GM19452 (cell line): ENCODE measurements around the gene CA5A.

Experiments
- ATAC-seq: cut with Tn5 transposase; IDR thresholded peaks from one replicate; pipeline ENCODE4 v1.9.1; 2021; ENCODE audit not compliant: unreplicated experiment

The CA5A gene

DNA sequence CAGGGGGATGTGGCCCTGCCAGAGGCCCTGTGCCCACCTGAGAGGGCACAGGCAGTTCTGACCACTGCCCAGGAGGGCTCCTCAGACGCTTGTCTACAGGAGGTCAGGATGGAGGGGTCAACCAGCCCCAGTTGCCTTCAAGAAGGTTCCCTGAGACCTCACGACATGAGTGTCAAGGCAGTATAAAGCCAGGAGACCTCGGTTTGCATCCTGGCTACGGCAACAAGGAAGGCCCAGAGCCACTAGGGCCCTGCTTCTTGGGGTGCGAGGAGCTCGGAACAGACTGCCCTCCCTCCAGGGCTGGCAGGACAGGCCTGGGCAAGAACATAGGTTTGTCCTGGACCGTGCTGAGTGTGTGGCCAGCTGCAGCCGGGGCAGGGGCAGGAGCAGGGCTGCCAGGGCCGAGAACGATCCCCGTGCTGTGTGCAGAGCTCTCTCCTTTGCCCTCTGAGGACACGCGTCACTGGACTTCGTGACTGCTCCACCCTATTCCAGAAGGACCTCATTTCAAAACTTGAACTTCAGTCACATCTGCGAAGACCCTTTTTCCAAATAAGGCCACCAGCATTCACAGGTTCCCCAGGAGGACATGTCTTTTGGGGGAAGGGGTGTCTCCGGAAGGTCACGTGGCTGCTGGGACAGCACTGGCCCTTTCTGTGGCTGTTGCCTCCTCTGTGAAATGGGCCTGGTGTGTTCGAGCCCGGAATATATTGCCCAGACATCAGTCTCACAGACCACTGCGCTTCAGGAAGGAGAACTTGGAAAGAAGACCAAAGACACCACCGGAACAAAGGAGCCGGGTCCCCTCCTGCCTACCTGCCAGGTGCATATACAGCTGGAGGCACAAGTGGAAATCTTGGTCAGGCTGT, 94.8 kb downstream of the CA5A start:
- ATAC-seq, result no peak

DNA sequence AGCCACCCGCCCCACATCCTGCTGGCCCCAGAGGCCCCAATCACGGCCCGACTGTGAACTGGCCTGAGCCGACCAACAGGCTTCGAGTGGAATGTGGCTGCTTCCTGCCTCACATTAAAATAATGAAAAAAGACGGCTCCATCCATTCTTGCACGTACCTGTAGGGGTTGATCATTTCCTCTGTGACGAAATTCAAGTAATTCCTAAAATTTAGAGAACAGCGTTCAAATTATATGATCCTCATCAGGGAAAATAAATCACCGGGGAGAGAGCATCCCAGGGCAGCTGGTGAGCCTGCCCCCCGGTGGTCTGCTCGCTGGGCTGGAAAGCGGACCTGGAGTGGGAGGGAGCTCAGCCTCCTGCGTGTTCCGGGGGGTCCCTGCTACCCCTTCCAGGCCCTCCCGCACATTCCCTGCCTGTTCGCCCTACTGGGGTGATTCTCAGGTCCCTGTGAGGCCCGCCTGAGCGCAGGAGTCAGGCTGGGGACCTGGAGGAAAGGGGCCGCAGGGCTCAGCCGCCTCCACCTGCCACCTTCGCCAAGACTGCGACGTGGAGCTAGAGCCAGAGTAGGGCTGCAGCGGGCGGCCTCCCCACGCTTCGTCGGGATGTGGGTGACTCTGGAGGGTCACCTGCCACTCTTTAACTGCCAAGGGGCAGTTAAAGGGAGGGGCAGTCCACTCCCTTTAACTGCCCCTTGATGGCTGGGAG, 95.9 kb downstream of the CA5A start:
- no peak for ATAC-seq

DNA sequence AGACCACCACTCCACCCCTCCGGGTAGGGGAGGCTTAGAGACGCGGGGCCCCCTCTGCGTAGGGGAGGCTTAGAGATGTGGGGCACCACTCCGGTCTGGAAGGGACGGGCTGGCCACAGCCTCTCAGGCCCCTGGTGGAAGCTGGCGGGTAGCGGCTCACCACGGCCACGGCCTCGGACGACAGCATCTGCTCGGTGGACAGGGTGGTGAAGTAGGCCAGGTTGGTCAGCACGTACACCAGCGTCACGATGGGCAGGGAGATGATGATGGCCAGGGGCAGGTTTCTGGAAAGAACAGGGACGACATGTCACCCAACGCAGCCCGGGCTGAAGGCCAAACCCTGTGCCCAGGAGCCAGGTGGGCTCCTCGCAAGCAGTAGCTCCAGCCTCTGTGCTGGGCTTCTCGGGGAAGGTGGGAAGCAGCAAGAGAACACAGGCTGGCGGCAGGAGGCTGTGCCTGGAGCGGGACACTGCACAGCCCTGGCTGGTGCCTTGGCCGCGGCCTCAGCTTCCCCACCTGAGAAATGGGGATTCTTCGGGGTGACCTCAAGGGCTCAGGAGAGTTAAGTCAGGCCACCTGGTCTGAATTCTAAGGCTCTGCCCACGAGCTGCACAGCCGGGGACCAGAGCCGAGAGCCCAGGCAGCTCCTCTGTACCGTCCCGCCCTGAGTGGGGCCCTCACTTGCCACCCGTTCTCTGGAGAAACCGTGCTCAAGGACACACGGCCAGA, 96.6 kb downstream of the CA5A start:
- no peak for ATAC-seq

DNA sequence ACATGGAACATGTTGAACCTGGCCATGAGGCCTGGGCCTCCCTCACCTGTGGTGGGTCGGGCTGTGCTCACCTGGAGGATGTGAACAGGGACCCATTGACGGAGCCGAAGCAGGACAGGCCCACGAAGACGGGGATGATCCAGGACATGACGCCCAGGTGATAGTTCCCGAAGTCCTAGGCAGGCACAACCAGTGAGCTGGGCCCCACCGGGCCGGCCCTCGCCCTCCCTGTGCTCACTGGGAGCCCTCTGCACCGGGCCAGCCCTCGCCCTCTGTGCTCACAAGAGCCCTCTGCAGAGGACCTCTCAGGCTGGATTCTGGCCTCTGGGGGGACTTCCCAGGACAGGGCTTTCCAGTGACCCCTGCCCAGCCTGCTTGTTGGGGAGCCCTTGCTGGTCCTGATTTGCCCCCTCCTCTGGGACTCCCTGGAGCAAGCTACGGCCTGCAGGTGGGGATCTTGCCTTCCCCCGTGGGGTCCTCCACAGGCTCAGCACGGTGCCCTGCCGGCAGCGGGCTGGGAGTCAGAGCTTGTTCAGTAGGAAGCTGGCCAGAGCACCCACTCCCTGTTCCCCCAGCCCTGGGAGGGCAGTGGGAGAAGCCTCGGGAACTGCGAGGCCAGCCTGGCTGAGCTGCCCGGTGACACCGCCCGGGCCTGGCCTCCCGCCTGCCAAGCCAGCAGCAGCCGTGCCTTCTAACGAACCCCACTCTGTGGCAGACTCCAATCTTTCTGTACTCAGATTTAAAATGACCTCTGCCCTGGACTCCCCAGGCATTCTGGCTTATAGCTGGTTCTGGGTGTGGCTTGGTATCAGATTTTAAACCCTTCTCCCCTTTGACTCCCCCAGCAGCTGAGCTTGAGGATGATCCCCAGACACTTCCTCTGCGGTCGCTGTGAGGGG, 97.4 kb downstream of the CA5A start:
- no peak for ATAC-seq
